Uterus (tissue), 2 donors: ENCODE measurements around the gene CCDC117.

ENCODE experiments used
- POLR2A ChIP-seq, 2 donors: fragments of 450-650 bp; IDR thresholded peaks; one replicate each; pipeline ENCODE4 v1.6.1; 2016; ENCODE audit warnings: antibody characterized with exemption in 2 of 2, mild to moderate bottlenecking in 1 of 2, moderate library complexity in 1 of 2
- TF ChIP-seq, protein P1 (sequence below), 4 experiments: fragments of 200-600 bp in 2 of 4; fragments of 450-650 bp in 2 of 4; sonication (generic) in 2 of 4; IDR thresholded peaks; one replicate each; pipeline ENCODE4 v1.5.1; 2016 to 2019; ENCODE audit warnings: antibody characterized with exemption in 4 of 4, mild to moderate bottlenecking in 2 of 4, moderate library complexity in 1 of 4

DNA sequence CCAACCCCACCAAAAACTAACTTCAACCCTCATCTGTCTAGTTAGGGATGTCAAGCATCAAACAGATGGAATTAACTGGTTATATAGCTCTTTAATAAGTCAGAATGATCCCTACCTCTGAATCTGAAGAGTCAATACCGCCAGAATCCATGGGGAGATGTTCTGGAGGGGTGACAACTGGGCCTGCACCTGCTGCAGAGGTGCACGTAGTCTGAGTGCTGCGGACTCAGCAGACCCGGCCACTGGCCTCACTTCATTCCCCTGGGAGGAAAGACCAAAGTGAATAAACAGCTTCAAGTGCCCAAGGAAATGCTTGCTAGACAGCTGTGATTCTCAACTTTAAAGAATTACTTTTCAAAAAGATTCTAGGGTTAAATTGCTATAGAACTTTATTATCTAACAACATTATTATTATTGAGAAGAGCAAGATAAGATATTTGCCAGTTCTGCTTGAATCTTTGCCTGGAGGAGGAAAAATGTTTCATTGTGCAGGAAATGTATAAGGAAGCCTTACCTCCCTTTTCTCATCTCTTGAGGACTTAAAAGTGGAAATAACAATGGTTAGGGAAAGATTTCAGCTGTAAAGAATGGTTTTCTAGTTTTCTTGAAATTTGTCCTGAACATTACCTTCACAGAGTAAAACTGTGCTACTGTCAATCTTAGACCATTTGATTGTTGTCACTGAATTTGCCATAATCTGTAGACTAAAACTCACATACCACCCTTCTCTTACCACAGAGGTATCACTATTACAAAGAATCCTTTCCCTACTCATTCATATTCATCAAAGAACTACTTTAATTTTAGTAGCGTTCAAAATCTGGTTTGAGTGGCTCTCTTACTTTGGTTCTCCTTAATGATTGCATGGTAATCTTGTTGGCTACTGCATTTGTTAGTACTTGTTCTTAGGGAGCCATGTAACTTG is 23.7 kb downstream of the CCDC117 start:
- TF ChIP-seq, protein P1, sequence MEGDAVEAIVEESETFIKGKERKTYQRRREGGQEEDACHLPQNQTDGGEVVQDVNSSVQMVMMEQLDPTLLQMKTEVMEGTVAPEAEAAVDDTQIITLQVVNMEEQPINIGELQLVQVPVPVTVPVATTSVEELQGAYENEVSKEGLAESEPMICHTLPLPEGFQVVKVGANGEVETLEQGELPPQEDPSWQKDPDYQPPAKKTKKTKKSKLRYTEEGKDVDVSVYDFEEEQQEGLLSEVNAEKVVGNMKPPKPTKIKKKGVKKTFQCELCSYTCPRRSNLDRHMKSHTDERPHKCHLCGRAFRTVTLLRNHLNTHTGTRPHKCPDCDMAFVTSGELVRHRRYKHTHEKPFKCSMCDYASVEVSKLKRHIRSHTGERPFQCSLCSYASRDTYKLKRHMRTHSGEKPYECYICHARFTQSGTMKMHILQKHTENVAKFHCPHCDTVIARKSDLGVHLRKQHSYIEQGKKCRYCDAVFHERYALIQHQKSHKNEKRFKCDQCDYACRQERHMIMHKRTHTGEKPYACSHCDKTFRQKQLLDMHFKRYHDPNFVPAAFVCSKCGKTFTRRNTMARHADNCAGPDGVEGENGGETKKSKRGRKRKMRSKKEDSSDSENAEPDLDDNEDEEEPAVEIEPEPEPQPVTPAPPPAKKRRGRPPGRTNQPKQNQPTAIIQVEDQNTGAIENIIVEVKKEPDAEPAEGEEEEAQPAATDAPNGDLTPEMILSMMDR (IDR thresholded peaks at IDR 0.05), result no peak
- TF ChIP-seq POLR2A (IDR thresholded peaks at IDR 0.05), result no peak
